GM21381 (cell line): ENCODE measurements around the gene OR4D11.
"Not testable (repeated sequence)": the region's sequence is repeated elsewhere in the genome, so short reads cannot be mapped to it uniquely, and the experiment has no call there.

Experiments
- ATAC-seq: cut with Tn5 transposase; IDR thresholded peaks from one replicate; pipeline ENCODE4 v1.9.1; 2021; ENCODE audit warnings: mild to moderate bottlenecking, moderate library complexity; ENCODE audit not compliant: unreplicated experiment

The OR4D11 gene

DNA sequence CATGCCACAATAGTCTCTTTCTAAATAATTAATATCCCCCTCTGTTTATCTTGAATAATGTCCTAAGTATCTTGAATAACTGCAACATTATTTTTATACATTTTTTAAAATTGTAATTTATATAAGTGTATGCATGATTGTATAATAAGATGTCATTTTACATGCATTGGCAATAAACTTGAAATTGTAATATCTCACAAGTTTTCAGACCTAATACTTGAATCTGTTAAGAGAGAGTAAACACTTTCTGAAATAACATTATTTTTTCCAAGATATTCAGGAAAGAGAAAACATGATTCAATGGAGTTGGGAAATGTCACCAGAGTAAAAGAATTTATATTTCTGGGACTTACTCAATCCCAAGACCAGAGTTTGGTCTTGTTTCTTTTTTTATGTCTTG lies at the start of gene OR4D11:
Gene OR4D11, plus strand, starts transcription at position 301 of the 400 bp plus-strand sequence. Its CDS starts 0 bp downstream, at position 301.
- ATAC-seq = no peak

DNA sequence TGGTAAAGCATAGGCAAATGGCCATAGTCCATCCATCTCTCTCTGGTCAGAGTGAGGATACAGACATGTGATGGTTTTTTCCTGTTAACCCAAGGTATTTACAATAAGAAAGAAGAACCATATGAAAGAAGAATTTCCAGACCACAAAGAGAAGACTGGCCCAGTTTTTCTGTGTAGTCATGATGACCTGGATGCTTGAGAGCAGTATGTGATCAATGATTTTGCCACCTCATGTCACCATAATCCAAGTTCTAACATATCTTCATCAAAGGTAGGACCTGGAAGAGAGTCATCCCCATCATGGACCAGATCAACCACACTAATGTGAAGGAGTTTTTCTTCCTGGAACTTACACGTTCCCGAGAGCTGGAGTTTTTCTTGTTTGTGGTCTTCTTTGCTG lies 46.7 kb upstream of the OR4D11 start, which contains the start of gene OR4D6:
Gene OR4D6, plus strand, starts transcription at position 301 of the 400 bp plus-strand sequence. Its CDS starts 0 bp downstream, at position 301.
- no peak for ATAC-seq

DNA sequence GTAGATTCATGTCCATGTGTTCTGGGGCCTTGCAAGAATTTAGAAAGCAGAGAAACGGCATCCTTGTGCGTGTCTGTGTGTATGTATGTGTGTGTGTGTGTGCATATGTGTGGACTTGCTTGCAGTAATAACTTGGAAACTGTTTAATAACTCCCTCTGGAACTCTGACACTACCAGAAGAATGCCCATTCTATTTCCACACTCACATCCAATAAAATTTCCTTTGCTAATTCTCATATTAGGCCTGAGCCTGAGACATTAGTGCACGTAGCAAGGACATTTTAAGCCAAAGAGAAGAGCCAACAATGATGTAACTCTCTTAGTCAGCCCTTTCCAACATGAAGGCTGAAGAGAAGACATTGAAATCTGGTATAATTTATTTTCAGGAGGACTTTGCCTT lies 43.5 kb upstream of the OR4D11 start:
- no peak for ATAC-seq

- ATAC-seq = no peak
These were observed 40.2 kb upstream of the OR4D11 start for GRCh38 chr11:59463190-59463641.

- ATAC-seq = no peak
These were observed 30.4 kb upstream of the OR4D11 start, which contains the start of gene OR4D10 for GRCh38 chr11:59473015-59473414. TSS of gene OR4D10 (plus strand) at chr11:59473315. CDS start at chr11:59477430, 4,115 bp downstream.

GRCh38 chr11:59475176-59475575 lies 28.2 kb upstream of the OR4D11 start:
- ATAC-seq = no peak

GRCh38 chr11:59479906-59480305 lies 23.5 kb upstream of the OR4D11 start:
- ATAC-seq = no peak

- ATAC-seq = no peak
These were observed 23.0 kb upstream of the OR4D11 start for GRCh38 chr11:59480359-59480758.

DNA sequence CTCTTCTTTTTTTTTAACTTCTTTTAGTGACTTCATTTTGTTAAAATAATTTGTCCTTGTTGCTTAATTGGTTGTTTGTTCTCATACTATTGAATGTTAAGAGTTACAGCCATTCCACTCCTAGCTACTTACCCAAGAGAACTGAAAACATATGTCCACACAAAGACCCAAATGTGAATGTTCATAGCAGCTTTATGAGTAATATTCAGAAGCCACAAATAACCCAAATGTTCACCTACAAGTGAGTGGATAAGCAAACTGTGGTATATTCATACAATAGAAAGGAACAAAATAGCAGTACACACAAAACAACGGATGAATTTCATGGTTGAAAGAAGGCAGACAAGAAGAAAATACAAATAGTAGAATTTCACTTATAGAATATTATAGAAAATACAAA lies 1.4 kb upstream of the OR4D11 start:
- ATAC-seq = no peak

GRCh38 chr11:59510941-59511589 lies 7.7 kb downstream of the OR4D11 start, which contains the start of gene OR4D9:
TSS of gene OR4D9 (plus strand) at chr11:59511539. CDS start at chr11:59514913, 3,374 bp downstream.
- ATAC-seq = no peak

- ATAC-seq = no peak
These were observed 8.3 kb downstream of the OR4D11 start for GRCh38 chr11:59511675-59512074.

DNA sequence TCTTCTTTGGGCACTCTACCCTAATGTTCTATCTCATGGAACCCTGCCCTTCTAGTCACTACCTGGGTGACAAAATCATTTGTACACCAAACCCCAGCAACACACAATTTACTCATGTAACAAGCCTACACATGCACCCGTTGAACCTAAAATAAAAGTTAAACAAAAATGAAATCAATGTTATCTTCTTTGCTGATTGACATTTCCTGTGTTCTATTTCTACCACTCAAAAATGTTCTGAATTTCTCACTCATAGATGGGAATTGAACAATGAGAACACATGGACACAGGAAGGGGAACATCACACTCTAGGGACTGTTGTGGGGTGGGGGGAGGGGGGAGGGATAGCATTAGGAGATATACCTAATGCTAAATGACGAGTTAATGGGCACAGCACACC lies 16.8 kb downstream of the OR4D11 start:
- not testable (repeated sequence) for ATAC-seq

GRCh38 chr11:59520741-59521140 lies 17.4 kb downstream of the OR4D11 start:
- ATAC-seq = no peak

DNA sequence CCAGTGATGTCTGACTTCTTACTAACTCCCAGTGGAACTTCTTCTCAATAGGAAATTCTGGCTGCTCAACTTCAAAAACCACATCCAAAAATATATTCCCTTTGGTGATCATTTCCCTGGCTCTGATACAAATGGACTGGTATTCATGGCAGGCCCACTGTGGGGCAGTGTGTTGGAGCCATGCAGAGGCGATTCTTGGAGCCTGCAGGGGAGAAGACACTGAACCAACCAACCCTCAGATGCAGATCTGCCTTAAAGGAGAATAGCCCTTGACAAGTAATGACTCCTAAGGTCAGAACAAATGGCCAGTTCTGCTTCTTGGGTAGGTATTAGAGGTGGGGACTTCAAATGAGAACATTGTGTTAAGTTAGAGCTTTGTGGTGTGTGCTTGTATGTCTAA lies 20.2 kb downstream of the OR4D11 start:
- no peak for ATAC-seq

DNA sequence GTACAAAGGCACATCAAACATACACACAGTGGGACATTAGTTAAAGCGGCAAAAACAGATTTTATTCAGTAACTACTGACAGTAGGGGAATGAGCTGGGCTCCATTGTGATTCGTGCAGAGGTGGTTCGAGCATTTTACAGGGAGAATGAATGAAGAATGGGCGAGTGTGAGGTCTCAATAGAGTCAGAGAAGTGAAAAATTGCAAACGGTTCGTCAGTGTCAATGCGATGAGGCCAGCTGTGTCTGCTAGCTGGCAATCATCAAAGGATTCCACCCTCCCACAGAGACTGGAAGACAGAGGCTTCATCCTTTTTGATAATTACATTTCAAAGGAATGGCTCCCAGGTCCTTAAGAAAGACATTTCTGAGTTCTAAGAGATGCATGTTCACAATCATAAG lies 25.3 kb downstream of the OR4D11 start:
- no peak for ATAC-seq

- ATAC-seq = no peak
These were observed 29.2 kb downstream of the OR4D11 start for GRCh38 chr11:59532620-59533019.

DNA sequence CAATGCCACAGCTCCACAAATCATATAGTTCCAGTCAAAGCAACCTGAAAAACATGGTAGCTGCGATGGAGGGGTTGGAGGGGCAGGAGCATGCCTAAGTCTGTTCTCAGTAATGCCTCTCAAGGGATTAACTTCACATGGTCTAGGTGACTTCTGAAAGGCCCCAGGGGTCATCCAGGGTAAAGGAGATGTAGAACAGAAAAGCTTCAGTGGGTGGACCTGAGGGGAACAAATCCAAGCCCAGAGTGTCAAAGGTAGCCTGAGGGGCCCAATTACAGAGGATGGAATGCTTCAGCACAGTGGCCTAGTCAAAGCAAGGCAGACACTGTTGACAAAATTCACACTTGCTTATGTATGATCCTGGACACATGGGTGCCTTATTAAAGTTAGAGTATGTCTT lies 31.3 kb downstream of the OR4D11 start:
- ATAC-seq = no peak

DNA sequence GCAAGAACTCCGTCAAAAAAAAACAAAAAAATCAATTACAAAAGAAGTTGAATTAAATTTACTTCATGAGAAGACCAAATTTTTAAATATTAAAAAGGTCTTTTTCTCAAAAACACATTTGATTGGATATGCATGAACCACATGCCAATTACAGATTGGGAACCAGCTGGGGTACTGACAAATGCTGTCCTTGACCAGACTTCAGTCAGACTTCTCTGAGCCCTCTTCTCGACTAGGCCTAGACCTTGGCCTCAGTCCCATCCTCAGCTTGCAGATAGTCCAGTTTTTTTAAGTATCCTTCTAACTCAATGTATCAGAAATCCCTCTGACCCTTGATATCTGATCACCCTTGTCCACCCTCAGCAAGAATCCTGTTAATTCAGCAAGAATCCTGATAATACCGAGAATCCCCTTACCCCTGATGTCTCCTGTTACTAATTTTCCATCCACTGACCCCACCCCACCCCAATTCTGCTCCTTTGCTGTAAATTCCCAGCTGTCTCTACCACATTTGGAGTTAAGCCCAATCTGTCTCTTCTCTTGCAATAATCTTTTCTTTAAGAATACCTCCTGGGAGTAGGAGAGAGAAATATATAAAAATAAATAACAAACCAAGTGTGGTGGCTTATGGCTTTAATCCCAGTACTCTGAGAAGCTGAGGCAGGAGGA lies 38.9 kb downstream of the OR4D11 start:
- no peak for ATAC-seq

- not testable (repeated sequence) for ATAC-seq
These were observed 40.3 kb downstream of the OR4D11 start for GRCh38 chr11:59543713-59544112.

DNA sequence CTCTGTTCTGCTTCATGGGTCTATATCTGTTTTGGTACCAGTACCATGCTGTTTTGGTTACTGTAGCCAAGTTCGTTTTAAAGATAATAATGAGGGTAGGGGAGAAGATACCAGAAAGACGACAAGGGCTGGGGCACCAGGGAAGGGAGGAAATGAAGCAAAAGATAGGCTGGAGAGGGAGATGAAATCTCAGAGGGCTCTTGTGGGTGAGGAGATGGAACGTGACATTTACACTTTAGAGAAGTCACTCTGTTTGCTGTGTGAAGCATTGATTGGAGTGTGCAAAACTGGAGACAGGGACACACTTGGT lies 41.4 kb downstream of the OR4D11 start:
- no peak for ATAC-seq

DNA sequence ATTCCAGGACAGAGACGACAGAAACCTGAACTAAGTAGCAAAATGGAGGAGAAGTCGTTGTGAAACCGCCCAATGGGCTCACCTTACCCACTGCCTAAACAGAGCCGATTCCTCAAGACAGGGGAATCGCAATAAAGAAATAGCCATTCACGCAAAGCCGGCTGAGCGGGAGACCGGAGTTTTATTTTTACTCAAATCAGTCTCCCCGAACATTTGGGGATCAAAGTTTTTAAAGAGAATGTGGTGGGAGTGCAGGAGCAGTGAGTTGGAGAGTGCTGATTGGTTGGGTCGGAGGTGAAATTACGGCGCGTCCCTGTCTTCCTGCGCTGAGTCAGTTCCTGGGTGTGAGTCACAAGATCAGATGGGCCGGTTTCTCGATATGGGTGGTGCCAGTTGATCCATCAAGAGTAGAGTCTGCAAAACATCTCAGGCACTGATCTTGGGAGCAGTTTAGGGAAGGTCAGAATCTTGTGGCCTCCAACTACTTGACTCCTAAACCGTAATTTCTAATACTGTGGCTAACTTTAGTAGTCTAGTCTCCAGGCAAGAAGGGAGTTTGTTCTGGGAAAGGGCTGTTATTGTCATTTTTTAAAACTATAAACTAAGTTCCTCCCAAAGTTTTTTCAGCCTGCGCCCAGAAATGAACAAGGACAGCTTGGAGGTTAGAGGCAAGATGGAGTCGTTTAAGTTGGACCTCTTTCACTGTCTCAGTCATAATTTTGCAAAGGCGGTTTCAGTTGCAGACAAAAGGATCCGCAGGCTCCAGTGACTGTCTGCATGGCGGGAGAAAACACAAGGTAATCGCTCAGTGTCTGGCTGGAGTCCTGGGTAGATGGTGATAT lies 42.0 kb downstream of the OR4D11 start:
- no peak for ATAC-seq
